ENCODE results near the gene WNT9B. TPM values are rescaled to one million over a fixed set of nuclear protein-coding genes. Genes with fewer than 3 reads are reported as not detected.

The WNT9B gene
- total RNA-seq, 1 experiment from 2014 or later: not detected

- H3K36me3 ChIP-seq (ENCODE audit: control insufficient read depth, insufficient read depth, low read length): no peaks in the 10 kb centered on the region
- ChIA-PET CTCF (no interaction called here), POLR2A (no interaction called here)
- no peaks in the 10 kb centered on the region for H3K27me3 ChIP-seq (replicated peaks; ENCODE audit: control insufficient read depth, insufficient read depth, low read length)
- Mint-ChIP-seq H3K4me3 (ENCODE audit: unreplicated experiment) (no peak overlapping the region), H3K36me3 (ENCODE audit: insufficient read depth, unreplicated experiment) (no peaks in the 10 kb centered on the region), H3K4me1 (ENCODE audit: low read depth, unreplicated experiment) (no peaks in the 10 kb centered on the region), H3K27ac (ENCODE audit: unreplicated experiment) (no peak overlapping the region), H3K9me3 (ENCODE audit: unreplicated experiment) (no peaks in the 10 kb centered on the region), H3K27me3 (ENCODE audit: insufficient read depth, unreplicated experiment) (peaks cover 10% of the 10 kb centered on the region)
- H3K4me3 ChIP-seq (ENCODE audit: low read depth, low read length): no peak overlapping the region
- no peak for TF ChIP-seq CTCF (IDR thresholded peaks at IDR 0.05; ENCODE audit: insufficient read depth in 1 of 2, low read depth in 1 of 2, low read length in 1 of 2, severe bottlenecking in 1 of 2, unreplicated experiment in 1 of 2)
- no peak for DNase-seq
- H3K9me3 ChIP-seq: no peaks in the 10 kb centered on the region; the same call in 1 of the 2 replicates
- intact Hi-C loops (cut with micrococcal nuclease; ENCODE audit: unreplicated experiment): no loop called here
- H3K4me1 ChIP-seq: no peaks in the 10 kb centered on the region
- no TSS peak for BruUV-seq (replicated peaks)
Observed at GRCh38 chr17:46894024-46894423, 42.6 kb downstream of the WNT9B start.

GRCh38 chr17:46894476-46895151 is 43.2 kb downstream of the WNT9B start:
- ChIA-PET CTCF (no interaction called here), POLR2A (no interaction called here)
- Histone ChIP-seq H3K27me3 (replicated peaks; ENCODE audit: control insufficient read depth, insufficient read depth, low read length) (no peaks in the 10 kb centered on the region), H3K4me3 (ENCODE audit: low read depth, low read length) (no peak overlapping the region), H3K9me3 (no peaks in the 10 kb centered on the region; the same call in 1 of the 2 replicates), H3K36me3 (ENCODE audit: control insufficient read depth, insufficient read depth, low read length) (no peaks in the 10 kb centered on the region), H3K4me1 (no peaks in the 10 kb centered on the region)
- no peaks in the 10 kb centered on the region for H3K9me3 Mint-ChIP-seq (ENCODE audit: unreplicated experiment)
- no peaks in the 10 kb centered on the region for H3K4me1 Mint-ChIP-seq (ENCODE audit: low read depth, unreplicated experiment)
- intact Hi-C loops (cut with micrococcal nuclease; ENCODE audit: unreplicated experiment): no loop called here
- peak in 1 of 2 experiments; percentile 63 for DNase-seq
- peaks cover 10% of the 10 kb centered on the region for H3K27me3 Mint-ChIP-seq (ENCODE audit: insufficient read depth, unreplicated experiment)
- no TSS peak for BruUV-seq (replicated peaks)
- H3K36me3 Mint-ChIP-seq (ENCODE audit: insufficient read depth, unreplicated experiment): no peaks in the 10 kb centered on the region
- no peak for TF ChIP-seq CTCF (IDR thresholded peaks at IDR 0.05; ENCODE audit: insufficient read depth in 1 of 2, low read depth in 1 of 2, low read length in 1 of 2, severe bottlenecking in 1 of 2, unreplicated experiment in 1 of 2)
- H3K4me3 Mint-ChIP-seq (ENCODE audit: unreplicated experiment): no peak overlapping the region
- H3K27ac Mint-ChIP-seq (ENCODE audit: unreplicated experiment): no peak overlapping the region

- no peaks in the 10 kb centered on the region for H3K9me3 Mint-ChIP-seq (ENCODE audit: unreplicated experiment)
- Histone ChIP-seq H3K4me3 (ENCODE audit: low read depth, low read length) (no peak overlapping the region), H3K36me3 (ENCODE audit: control insufficient read depth, insufficient read depth, low read length) (no peaks in the 10 kb centered on the region), H3K4me1 (no peaks in the 10 kb centered on the region), H3K9me3 (no peaks in the 10 kb centered on the region; the same call in 1 of the 2 replicates), H3K27me3 (replicated peaks; ENCODE audit: control insufficient read depth, insufficient read depth, low read length) (no peaks in the 10 kb centered on the region)
- POLR2A ChIA-PET: no interaction called here
- no peak for DNase-seq
- CTCF ChIA-PET: no interaction called here
- no peak overlapping the region for H3K4me3 Mint-ChIP-seq (ENCODE audit: unreplicated experiment)
- TF ChIP-seq CTCF (IDR thresholded peaks at IDR 0.05; ENCODE audit: insufficient read depth in 1 of 2, low read depth in 1 of 2, low read length in 1 of 2, severe bottlenecking in 1 of 2, unreplicated experiment in 1 of 2): no peak
- H3K36me3 Mint-ChIP-seq (ENCODE audit: insufficient read depth, unreplicated experiment): no peaks in the 10 kb centered on the region
- no TSS peak for BruUV-seq (replicated peaks)
- intact Hi-C loops (cut with micrococcal nuclease; ENCODE audit: unreplicated experiment): no loop called here
- H3K27ac Mint-ChIP-seq (ENCODE audit: unreplicated experiment): no peak overlapping the region
- peaks cover 6% of the 10 kb centered on the region for H3K27me3 Mint-ChIP-seq (ENCODE audit: insufficient read depth, unreplicated experiment)
- no peaks in the 10 kb centered on the region for H3K4me1 Mint-ChIP-seq (ENCODE audit: low read depth, unreplicated experiment)
Observed at GRCh38 chr17:46895171-46895570, 43.8 kb downstream of the WNT9B start.

All from Caco-2 (cell line).